ENCODE data around the gene MTLN. TPM values are rescaled to one million over a fixed set of nuclear protein-coding genes. Genes with fewer than 3 reads are reported as not detected.

The MTLN gene
- total and polyA plus RNA-seq, 2 of the 13 experiments (the other 11 are each of a cell fraction or from before 2014, with no cell fraction given) = 37.1 to 50.4 TPM

DNA sequence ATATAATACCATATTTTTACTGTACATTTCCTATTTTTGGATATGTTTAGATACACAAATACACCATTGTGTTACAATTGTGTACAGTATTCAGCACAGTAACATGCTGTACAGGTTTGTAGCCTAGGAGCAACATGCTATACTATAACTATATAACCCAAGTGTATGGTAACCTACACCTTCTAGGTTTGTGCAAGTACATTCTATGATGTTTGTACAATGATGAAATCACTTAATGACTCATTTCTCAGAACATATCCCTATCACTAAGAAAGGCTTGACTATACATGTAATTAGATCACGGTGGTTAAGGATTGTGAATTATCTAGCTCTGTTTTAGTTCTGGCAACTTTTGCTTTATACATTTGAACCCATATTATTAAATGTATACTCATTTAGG, 38.8 kb downstream of the MTLN start (continued):
- TF ChIP-seq, protein P1, sequence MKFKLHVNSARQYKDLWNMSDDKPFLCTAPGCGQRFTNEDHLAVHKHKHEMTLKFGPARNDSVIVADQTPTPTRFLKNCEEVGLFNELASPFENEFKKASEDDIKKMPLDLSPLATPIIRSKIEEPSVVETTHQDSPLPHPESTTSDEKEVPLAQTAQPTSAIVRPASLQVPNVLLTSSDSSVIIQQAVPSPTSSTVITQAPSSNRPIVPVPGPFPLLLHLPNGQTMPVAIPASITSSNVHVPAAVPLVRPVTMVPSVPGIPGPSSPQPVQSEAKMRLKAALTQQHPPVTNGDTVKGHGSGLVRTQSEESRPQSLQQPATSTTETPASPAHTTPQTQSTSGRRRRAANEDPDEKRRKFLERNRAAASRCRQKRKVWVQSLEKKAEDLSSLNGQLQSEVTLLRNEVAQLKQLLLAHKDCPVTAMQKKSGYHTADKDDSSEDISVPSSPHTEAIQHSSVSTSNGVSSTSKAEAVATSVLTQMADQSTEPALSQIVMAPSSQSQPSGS (CRISPR knock-in tag; IDR thresholded peaks at IDR 0.05) = no peak
- TF ChIP-seq, protein P2, sequence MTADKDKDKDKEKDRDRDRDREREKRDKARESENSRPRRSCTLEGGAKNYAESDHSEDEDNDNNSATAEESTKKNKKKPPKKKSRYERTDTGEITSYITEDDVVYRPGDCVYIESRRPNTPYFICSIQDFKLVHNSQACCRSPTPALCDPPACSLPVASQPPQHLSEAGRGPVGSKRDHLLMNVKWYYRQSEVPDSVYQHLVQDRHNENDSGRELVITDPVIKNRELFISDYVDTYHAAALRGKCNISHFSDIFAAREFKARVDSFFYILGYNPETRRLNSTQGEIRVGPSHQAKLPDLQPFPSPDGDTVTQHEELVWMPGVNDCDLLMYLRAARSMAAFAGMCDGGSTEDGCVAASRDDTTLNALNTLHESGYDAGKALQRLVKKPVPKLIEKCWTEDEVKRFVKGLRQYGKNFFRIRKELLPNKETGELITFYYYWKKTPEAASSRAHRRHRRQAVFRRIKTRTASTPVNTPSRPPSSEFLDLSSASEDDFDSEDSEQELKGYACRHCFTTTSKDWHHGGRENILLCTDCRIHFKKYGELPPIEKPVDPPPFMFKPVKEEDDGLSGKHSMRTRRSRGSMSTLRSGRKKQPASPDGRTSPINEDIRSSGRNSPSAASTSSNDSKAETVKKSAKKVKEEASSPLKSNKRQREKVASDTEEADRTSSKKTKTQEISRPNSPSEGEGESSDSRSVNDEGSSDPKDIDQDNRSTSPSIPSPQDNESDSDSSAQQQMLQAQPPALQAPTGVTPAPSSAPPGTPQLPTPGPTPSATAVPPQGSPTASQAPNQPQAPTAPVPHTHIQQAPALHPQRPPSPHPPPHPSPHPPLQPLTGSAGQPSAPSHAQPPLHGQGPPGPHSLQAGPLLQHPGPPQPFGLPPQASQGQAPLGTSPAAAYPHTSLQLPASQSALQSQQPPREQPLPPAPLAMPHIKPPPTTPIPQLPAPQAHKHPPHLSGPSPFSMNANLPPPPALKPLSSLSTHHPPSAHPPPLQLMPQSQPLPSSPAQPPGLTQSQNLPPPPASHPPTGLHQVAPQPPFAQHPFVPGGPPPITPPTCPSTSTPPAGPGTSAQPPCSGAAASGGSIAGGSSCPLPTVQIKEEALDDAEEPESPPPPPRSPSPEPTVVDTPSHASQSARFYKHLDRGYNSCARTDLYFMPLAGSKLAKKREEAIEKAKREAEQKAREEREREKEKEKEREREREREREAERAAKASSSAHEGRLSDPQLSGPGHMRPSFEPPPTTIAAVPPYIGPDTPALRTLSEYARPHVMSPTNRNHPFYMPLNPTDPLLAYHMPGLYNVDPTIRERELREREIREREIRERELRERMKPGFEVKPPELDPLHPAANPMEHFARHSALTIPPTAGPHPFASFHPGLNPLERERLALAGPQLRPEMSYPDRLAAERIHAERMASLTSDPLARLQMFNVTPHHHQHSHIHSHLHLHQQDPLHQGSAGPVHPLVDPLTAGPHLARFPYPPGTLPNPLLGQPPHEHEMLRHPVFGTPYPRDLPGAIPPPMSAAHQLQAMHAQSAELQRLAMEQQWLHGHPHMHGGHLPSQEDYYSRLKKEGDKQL (CRISPR knock-in tag; IDR thresholded peaks at IDR 0.05; ENCODE audit: low read depth) = no peak
- no peak for TF ChIP-seq NFIB (CRISPR knock-in tag; IDR thresholded peaks at IDR 0.05; ENCODE audit: borderline replicate concordance)
- TF ChIP-seq CBX1 (IDR thresholded peaks at IDR 0.05; ENCODE audit: low read depth) = no peak

GRCh38 chr2:110172506-110172905, 39.8 kb downstream of the MTLN start:
- H4K20me1 ChIP-seq (ENCODE audit: insufficient read depth, low read length) = no peaks in the 10 kb centered on the region
- DNase-seq (ENCODE audit: low spot score) (no peak), ATAC-seq (no peak), FAIRE-seq (no peak)
- in situ Hi-C loops (cut with HindIII; ENCODE audit: extremely low pct_ligation_motif_present, low pct_unique_long_range_greater_than_20kb) = no loop called here
- H3K36me3 ChIP-seq (replicated peaks in 1 of 2; ENCODE audit: control insufficient read depth in 1 of 2, insufficient read depth in 2 of 2, low read length in 2 of 2) = no peaks in the 10 kb centered on the region
- H3K79me2 ChIP-seq (ENCODE audit: insufficient read depth, low read length) = no peaks in the 10 kb centered on the region
- ChIA-PET POLR2A (no interaction called here), CTCF (ENCODE audit: low intra/inter-chr PET ratio, low total read pairs) (no interaction called here)
- no peaks in the 10 kb centered on the region for H3K4me1 ChIP-seq (ENCODE audit: insufficient read depth, low read length)
- no peaks in the 10 kb centered on the region; a peak in 1 of 5 replicates for H3K27me3 ChIP-seq (ENCODE audit: control insufficient read depth in 1 of 2, insufficient read depth in 2 of 2, low read length in 2 of 2)
- intact Hi-C loops (cut with micrococcal nuclease; ENCODE audit: unreplicated experiment) = no loop called here
- H2AFZ ChIP-seq (ENCODE audit: low read length) = no peak overlapping the region
- BruUV-seq (replicated peaks) = no TSS peak
- 61% methylated on average over 6 of the region's 6 CpGs for WGBS (ENCODE audit: low lambda C conversion rate)
- no peaks in the 10 kb centered on the region for H3K9me3 ChIP-seq (ENCODE audit: low read length)
- H3K27ac ChIP-seq (ENCODE audit: extremely low read length, insufficient read depth, low read length) = no peak overlapping the region
- H3K4me2 ChIP-seq (ENCODE audit: low read depth, low read length) = no peak overlapping the region
- no peak overlapping the region for H3K4me3 ChIP-seq (replicated peaks in 1 of 3; ENCODE audit: insufficient read depth in 1 of 3, low read depth in 2 of 3, low read length in 3 of 3)
- no peak overlapping the region for H3K9ac ChIP-seq (ENCODE audit: insufficient read depth, low read depth, low read length)
- TF ChIP-seq, protein P3, sequence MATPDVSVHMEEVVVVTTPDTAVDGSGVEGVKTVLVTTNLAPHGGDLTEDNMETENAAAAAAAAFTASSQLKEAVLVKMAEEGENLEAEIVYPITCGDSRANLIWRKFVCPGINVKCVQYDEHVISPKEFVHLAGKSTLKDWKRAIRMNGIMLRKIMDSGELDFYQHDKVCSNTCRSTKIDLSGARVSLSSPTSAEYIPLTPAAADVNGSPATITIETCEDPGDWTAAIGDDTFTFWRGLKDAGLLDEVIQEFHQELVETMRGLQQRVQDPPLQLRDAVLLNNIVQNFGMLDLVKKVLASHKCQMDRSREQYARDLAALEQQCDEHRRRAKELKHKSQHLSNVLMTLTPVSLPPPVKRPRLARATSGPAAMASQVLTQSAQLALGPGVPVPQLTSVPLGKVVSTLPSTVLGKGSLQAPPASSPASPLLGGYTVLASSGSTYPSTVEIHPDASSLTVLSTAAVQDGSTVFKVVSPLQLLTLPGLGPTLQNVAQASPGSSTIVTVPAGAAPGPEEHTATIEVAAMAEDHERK (CRISPR knock-in tag; IDR thresholded peaks at IDR 0.05; ENCODE audit: low read depth) = no peak
- TF ChIP-seq PRPF4 (IDR thresholded peaks at IDR 0.05; ENCODE audit: low read depth, low read length, poor library complexity, severe bottlenecking) = no peak
- no peak for TF ChIP-seq ZNF720 (CRISPR knock-in tag; IDR thresholded peaks at IDR 0.05)
- TF ChIP-seq YEATS2 (CRISPR knock-in tag; IDR thresholded peaks at IDR 0.05; ENCODE audit: borderline replicate concordance) = no peak
- no peak for TF ChIP-seq DBP (CRISPR knock-in tag; IDR thresholded peaks at IDR 0.05; ENCODE audit: not compliant biosample characterization)

Measured in HepG2 (cell line).